ENCODE data around the gene TROAP.

GRCh38 chr12:49338830-49339463 is 15.9 kb downstream of the TROAP start:
- TF ChIP-seq CTCF (conservative IDR thresholded peaks at IDR 0.05; ENCODE audit: low read length), result no peak
- no peak for TF ChIP-seq EZH2phosphoT487 (IDR thresholded peaks at IDR 0.05; ENCODE audit: borderline replicate concordance, low read depth, low read length)

Measured in OCI-LY7 (cell line).